Limb (tissue), 2 donors: Measurements from ENCODE around the gene MPZL1.

Source experiments
- DNase-seq, 2 donors: peaks; one replicate each; pipeline ENCODE4 v3.0.0-alpha.2; 2016; ENCODE audit errors: extremely low spot score in 2 of 2

The MPZL1 gene

DNA sequence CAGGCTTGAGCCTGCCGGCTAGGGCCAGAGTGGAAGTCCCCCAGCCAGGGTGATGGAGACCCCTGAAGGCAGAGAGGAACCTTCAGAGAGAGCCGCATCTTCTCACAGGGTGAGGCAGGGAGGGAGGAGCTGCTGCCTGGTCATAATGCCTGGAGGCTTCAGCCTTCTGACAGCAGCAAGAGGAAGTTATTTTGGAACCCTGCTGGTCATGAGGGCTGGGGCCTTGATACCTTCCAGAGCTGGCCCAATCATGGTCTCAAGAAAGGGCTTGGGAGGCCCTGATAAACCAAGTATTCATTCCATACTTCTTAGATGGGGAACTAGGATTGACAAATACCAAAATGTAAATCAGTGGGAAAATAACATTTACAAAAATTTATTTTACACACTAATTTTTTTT is 26.6 kb upstream of the MPZL1 start:
- DNase-seq, result no peak

DNA sequence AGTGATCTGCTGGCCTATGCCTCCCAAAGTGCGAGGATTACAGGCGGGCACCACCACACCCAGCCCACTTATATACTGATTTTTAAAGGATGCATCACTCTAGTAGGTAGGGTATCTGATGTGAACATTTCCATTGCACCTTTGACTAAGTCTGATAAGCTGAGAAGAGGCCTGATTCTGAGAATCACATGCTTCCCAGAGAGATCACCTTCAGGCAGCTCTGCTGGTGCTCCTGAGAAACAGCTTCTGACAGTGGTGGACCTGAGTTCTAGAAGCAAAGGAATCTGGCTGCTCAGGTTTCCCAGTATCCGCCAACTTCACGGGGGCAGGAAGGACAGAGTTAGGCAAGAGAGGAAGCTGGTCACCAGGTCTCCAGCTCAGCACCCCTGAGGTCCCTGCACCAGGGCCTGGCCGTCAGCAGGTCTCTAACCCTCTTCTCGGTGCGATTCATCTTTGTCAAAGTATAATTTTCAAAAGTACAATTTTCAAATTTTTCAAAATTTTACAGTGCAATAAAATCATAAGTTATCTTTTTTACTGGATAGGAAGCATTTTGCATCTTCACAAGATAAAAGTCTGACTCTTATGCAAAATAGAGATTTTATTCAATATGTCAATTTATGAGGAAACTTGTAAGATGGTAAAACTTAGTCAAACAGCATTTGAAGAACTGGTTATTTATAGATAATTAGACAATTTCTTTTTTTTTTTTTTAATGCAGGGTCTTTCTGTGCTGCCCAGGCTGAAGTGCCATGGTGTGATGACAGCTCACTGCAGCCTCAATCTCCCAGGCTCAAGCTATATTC is 25.8 kb upstream of the MPZL1 start:
- DNase-seq, result no peak

GRCh38 chr1:167697667-167698141 is 24.1 kb upstream of the MPZL1 start:
- DNase-seq, result no peak

- DNase-seq, result no peak
These were observed 23.5 kb upstream of the MPZL1 start for GRCh38 chr1:167698313-167698712.

DNA sequence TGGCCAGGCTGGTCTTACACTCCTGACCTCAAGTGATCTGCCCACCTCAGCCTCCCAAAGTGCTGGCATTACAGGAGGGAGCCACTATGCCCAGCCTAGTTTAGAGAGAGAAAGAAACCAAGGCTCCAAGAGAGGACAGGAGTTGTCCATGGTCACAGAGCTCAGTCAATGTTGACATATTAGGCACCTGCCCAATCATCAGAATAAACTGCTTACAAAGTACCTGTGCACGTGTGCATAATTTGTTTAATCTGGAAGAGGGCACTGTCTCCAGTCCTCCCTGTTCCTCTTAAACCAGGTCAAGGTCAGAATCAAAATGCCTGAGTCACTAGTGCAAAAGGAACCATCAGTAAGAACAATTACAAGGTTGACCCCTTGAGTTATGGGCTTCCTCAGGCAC is 20.3 kb upstream of the MPZL1 start:
- no peak for DNase-seq

GRCh38 chr1:167703557-167703956 is 18.2 kb upstream of the MPZL1 start:
- DNase-seq, result no peak

DNA sequence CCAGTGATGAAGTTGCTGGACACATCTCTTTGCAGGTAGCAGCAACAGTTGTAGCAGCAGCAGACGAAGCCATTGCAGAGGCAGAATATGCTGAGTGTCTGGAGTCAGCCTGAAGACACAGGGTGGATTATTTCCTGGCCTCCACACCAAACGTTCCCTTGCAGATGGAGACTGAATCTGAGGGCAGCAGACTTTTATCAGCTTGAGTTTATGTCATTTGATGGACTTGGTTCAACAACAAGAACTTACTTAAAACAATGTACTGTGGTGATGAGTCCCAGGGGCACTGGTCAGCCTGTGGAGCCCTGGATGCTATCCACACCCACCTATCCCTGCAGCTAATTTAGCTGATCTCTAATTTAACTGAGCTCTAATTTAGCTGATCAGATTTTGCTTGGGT is 17.1 kb upstream of the MPZL1 start:
- DNase-seq, result no peak

GRCh38 chr1:167705250-167705649 is 16.5 kb upstream of the MPZL1 start:
- no peak for DNase-seq

GRCh38 chr1:167706363-167706762 is 15.4 kb upstream of the MPZL1 start:
- DNase-seq, result no peak

DNA sequence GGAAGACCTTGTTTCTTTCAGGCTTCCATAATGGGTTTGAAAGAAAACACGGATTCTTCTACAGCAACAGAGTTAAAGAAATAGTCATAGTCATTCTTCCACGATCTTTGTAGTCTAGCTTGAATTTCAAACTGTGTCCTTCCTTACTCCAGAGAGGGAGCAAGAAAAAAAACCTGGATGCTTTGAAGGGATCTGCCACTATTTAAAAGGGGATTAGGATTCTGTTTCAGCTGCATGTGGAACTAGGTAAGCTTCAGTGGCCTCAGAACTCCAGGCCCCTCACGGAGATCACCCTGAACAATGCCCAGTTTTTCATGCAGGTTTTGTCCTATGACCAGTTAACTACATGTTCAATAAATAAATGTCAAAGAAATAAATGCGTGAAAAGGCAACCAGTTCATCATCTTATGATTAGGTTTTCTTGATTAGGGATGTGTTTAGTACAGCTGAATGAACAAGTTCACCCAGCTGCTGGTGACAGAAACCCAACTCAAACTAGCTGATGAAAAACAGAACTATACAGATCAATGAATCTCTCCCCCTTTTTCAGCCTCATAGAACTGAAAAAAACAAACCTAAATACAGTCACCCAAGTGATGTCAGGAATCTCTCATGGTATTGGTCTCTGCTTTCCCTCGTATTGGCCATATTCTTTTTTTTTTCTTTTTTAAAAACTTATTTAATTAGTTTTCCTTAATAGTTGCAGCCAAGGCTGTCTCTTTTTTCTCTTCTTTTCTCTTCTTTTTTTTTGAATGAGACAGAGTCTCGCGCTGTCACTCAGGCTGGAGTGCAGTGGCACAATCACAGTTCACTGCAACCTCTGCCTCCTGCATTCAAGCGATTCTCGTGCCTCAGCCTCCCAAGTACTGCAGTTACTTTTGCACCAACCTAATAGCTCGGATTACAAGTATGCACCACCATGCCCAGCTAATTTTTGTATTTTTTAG is 14.6 kb upstream of the MPZL1 start:
- DNase-seq, result no peak

GRCh38 chr1:167707942-167708341 is 13.8 kb upstream of the MPZL1 start:
- no peak for DNase-seq

DNA sequence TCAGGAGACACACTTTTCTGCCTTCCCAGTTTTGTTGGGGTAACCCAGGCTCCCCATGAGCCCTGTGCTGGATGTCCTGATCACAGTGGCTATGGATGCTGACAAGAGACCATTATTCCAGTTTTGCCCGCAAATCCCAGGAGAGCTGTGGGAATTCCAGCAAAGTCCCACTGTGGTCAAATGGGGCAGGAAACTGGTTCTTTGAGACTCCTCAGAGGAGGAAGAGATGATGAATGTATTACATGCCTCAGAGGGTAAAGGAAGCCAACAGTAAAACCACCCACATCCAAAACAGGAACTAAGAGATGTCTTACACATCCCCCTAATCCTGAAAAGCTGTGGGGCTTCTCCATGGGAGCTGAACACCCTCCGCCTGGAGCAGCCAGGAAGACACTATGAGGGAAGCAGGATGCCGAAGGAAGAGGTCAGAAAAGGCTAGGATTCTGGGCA is 12.8 kb upstream of the MPZL1 start:
- DNase-seq, result no peak

DNA sequence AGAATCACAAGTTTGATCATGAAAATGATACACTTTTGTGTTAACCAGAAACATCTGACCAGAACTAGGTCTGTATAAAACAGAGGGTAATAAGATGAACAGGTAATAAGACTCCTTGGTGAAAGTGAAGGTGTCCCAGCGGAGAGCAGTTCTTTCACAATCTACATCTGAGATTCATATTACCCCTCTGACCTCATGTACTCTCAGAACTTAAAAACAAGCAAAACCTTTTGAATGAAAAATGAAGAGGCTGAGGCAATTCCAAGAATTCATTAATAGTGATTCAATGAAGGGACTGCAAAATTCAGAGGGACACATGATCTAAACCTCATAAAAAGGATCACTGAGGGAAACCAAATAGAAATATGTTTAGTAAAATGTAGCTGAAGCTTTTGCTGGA is 10.9 kb upstream of the MPZL1 start:
- no peak for DNase-seq

DNA sequence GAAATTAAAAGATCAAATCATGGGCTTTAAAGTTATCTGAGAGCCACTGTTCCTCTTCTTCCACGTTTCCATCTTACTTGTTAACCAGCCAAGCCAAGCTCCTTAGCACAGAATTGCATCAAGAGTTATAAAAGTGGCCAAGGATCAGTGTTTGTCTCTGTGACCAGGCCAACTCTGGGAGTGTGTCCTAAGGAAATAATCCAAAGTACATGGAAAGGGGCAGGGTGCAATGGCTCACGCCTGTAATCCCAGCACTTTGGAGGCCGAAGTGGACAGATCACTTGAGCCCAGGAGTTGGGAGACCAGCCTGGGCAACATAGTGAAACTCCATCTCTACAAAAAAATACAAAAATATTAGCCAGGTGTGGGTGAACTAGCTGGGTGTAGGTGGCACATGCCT is 10.0 kb upstream of the MPZL1 start:
- DNase-seq, result no peak

DNA sequence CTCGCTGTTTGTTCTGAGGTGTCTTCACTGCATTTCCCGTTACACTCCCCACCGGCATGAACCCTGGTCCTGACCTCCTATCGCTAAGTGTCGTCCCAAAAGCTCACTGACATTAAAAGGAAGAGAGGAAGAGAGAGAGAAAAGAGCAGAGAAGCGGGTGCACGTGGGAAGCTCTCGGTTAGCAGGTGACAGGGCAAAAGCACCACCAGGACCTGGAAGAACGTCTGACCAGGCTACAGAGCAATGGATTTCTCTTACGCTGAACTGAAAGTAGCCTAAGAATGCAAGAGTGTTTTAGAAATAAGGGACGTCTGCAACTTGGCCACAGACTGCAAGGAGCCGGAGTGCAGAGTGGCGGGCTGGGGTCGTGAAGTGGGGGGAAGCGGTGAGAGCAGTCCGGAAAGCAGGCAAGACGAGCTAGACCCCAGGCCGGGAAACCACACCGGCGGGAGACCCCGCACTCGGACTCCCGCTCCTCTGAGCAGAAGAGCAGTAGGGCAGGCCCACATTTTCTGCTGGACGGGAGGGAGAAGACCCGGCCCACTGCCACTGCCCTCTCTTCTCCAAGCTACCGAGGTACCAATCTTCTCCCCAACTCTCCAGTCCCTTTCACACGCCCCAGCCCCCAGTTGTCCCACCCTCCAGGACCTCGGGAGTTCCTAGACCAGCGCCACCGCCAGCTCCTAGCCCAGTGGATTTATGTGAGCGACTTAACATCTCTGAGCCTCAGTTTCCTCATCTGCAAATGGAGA is 8.3 kb upstream of the MPZL1 start:
- DNase-seq, result peak; percentile 29 to 61

DNA sequence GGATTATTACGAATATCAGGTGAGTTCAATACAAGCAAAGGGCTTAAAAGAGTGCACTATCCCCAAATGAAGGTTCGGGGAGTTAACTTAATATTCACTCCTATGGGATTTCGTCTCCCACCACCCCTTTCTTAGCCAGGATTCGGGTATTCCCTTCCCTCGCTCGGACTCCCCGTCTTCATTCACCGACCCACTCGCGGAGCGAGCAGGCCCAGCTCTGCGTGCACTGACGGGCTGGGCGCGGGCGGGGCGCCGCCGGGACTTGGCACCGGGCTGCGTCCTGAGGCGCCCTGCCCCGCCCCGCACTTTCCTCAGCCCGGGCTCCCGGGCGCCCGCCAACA is 7.7 kb upstream of the MPZL1 start:
- peak in 1 of 2 donors; percentile 66 for DNase-seq

- DNase-seq, result peak; percentile 86 to 95
These were observed 7.2 kb upstream of the MPZL1 start for GRCh38 chr1:167714439-167715156.

DNA sequence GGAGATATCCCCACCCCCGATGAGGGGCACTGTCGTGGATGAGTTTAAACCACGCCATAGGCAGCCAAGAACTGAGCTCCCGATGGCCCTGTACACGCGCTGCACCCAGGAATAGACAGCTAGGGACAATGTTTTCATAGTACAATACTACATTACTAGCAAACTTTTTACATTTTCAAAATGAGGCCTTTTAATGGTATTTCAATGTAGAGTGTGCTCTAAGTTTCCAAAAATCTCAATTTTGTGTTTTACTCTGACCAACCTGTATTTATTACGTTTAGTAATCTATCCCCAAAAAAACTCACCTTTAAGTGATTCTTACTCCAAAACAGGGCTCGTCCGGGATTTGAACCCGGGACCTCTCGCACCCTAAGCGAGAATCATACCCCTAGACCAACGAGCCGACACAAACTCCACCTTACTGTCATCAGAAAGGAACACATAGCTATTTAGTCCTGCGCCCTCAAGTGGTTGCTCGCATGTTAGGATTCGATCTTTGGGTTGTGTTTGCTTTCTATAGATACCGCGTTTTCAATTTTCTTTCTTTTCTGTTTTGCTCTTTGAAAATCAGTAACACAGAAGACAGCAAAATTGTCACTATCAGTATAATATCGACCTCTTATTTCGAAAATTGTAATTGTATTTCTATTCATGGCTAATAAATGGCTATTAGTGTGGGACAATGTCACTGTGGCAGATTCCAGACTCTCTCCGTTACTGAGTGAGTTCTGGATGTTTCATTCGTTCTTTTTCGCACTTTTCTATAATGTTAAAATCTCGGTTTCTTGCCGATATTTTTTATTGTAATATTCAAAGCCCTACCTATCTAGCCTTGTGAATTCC is 6.4 kb upstream of the MPZL1 start:
- peak; percentile 88 to 91 for DNase-seq

- DNase-seq, result peak in 1 of 2 donors; percentile 28
These were observed 5.8 kb upstream of the MPZL1 start for GRCh38 chr1:167716000-167716271.

GRCh38 chr1:167717351-167717750 is 4.4 kb upstream of the MPZL1 start:
- DNase-seq, result no peak
